Ovary (tissue), 3 donors: ENCODE data around the gene AGBL4.

Source experiments
- EP300 ChIP-seq: sonication (generic); formaldehyde crosslinking; IDR thresholded peaks from one replicate; pipeline ENCODE4 v1.6.1; 2017; ENCODE audit warnings: antibody characterized with exemption
- POLR2A ChIP-seq: fragments of 450-650 bp; IDR thresholded peaks from one replicate; pipeline ENCODE4 v1.6.1; 2017; ENCODE audit warnings: antibody characterized with exemption, mild to moderate bottlenecking, moderate library complexity
- TF ChIP-seq, protein P1 (sequence below), 3 donors: fragments of 450-650 bp in 2 of 3; fragments of 200-600 bp in 1 of 3; IDR thresholded peaks; one replicate each; pipeline versions ENCODE4 v1.5.1 to v1.8.0; 2016 to 2022; ENCODE audit warnings: antibody characterized with exemption in 3 of 3, mild to moderate bottlenecking in 1 of 3
- donor health status: DM: no; HTN: no; CAD: no.

DNA sequence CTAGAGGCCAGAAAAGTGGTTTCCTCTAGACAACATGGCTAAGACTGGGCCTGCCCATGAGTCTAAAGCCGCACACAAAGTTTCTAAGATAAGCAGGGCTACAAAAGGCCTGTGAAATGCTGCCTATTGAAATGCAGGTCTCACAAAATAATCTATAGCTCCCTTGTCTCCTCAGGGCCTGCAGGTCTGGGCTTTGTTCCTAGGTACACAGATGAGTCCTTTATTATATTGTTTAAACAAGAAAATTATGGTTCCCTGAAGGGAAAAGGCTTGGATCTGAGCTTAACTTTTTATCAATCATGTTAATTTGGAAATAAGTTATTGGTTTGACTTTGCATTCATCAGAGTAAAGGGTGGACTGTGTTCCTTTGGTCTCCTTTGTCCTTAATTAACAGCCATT, 833.6 kb downstream of the AGBL4 start:
- TF ChIP-seq, protein P1, sequence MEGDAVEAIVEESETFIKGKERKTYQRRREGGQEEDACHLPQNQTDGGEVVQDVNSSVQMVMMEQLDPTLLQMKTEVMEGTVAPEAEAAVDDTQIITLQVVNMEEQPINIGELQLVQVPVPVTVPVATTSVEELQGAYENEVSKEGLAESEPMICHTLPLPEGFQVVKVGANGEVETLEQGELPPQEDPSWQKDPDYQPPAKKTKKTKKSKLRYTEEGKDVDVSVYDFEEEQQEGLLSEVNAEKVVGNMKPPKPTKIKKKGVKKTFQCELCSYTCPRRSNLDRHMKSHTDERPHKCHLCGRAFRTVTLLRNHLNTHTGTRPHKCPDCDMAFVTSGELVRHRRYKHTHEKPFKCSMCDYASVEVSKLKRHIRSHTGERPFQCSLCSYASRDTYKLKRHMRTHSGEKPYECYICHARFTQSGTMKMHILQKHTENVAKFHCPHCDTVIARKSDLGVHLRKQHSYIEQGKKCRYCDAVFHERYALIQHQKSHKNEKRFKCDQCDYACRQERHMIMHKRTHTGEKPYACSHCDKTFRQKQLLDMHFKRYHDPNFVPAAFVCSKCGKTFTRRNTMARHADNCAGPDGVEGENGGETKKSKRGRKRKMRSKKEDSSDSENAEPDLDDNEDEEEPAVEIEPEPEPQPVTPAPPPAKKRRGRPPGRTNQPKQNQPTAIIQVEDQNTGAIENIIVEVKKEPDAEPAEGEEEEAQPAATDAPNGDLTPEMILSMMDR (IDR thresholded peaks at IDR 0.05) = no peak
- TF ChIP-seq POLR2A = no peak
- no peak for TF ChIP-seq EP300
